Smooth muscle cell (in vitro differentiated cells): ENCODE data around the gene GPR37. TPM values are rescaled to one million over a fixed set of nuclear protein-coding genes. Genes with fewer than 3 reads are reported as not detected.

Experiments
- DNase-seq: peaks from one replicate; lab custom pipeline; 2025; ENCODE audit not compliant: unreplicated experiment; lab: John Stamatoyannopoulos, UW
- H2AFZ ChIP-seq: fragments of 200-600 bp; sonication (generic); 2 replicates; pipeline ENCODE4 v1.6.0; 2016; ENCODE audit warnings: antibody characterized with exemption, low read depth, mild to moderate bottlenecking
- H3F3A ChIP-seq: fragments of 200-600 bp; sonication (generic); 2 replicates; pipeline ENCODE4 v1.6.0; 2017; ENCODE audit warnings: antibody characterized with exemption, low read depth
- H3K27ac ChIP-seq: fragments of 200-600 bp; sonication (generic); 2 replicates; pipeline ENCODE4 v1.5.1; 2016; ENCODE audit warnings: low read depth, mild to moderate bottlenecking
- H3K27me3 ChIP-seq: fragments of 200-600 bp; sonication (generic); 2 replicates; pipeline ENCODE4 v1.6.1; 2016; ENCODE audit warnings: low read depth, mild to moderate bottlenecking
- H3K36me3 ChIP-seq: fragments of 200-600 bp; sonication (generic); 2 replicates; pipeline ENCODE4 v1.5.1; 2016; ENCODE audit warnings: low read depth
- H3K4me1 ChIP-seq: fragments of 200-600 bp; sonication (generic); 2 replicates; pipeline ENCODE4 v1.5.1; 2016; ENCODE audit warnings: low read depth
- H3K4me2 ChIP-seq: fragments of 200-600 bp; sonication (generic); 2 replicates; pipeline ENCODE4 v1.6.0; 2016; ENCODE audit warnings: mild to moderate bottlenecking
- H3K4me3 ChIP-seq: fragments of 200-600 bp; sonication (generic); 2 replicates; pipeline ENCODE4 v1.5.1; 2016; ENCODE audit warnings: mild to moderate bottlenecking
- H3K79me2 ChIP-seq: fragments of 200-600 bp; sonication (generic); 2 replicates; pipeline ENCODE4 v1.6.0; 2016; ENCODE audit warnings: low read depth, mild to moderate bottlenecking
- H3K9ac ChIP-seq: fragments of 200-600 bp; sonication (generic); 2 replicates; pipeline ENCODE4 v1.6.0; 2016; ENCODE audit warnings: low read depth
- H3K9me3 ChIP-seq: fragments of 200-600 bp; sonication (generic); replicated peaks from 2 replicates; pipeline ENCODE4 v1.5.1; 2016; ENCODE audit warnings: low read depth
- H4K20me1 ChIP-seq: fragments of 200-600 bp; sonication (generic); 2 replicates; pipeline ENCODE4 v1.6.0; 2016; ENCODE audit warnings: low read depth
- WGBS: methylation state at CpG from one replicate; pipeline ENCODE4 v1.1.7; 2016; ENCODE audit warnings: low lambda C conversion rate; 5-methylcytosine and 5-hydroxymethylcytosine counted together
- polyA plus RNA-seq: library from polyadenylated mRNA; unstranded; fragments of >200 nt; fragmentation: Nextera tagmentation; extraction: Ambion mirVana; gene quantifications from 2 replicates; pipeline ENCODE4 v1.2.1, GENCODE V29; 2016
- total RNA-seq: library from RNA; depleted of rRNA; stranded (reverse); fragments of >200 nt; gene quantifications from 2 replicates; pipeline ENCODE4 v1.2.3, GENCODE V29; 2014
- TF ChIP-seq, protein P1 (sequence below): fragments of 200-600 bp; sonication (generic); IDR thresholded peaks from 2 replicates; pipeline ENCODE4 v1.5.1; 2017; ENCODE audit warnings: borderline replicate concordance, mild to moderate bottlenecking, antibody characterized with exemption; ENCODE audit not compliant: insufficient read depth, poor library complexity, severe bottlenecking

The GPR37 gene
- total and polyA plus RNA-seq, 2 experiments from 2014 or later, result 0.38 to 1.3 TPM

DNA sequence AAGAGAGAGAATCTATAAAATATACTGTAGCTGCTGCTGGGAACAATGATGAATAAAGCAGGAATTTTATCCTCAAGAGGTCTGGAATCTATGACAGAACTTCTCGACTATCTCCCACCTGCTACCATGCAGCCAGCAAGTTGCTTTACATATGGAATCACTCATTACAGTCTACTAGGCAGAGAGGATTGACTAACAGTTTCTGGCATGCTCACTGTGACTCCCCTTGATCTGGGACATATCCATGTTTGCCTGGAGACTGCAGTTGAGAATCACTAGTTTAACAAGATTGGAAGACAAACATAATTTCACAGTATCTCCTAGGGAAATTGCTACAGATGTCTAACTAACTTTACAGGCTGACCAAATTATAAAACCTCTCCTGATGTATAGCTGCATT is 13.3 kb downstream of the GPR37 start:
- no peak overlapping the region for H3K4me3 ChIP-seq
- no peak overlapping the region for H2AFZ ChIP-seq
- H4K20me1 ChIP-seq, result no peaks in the 10 kb centered on the region
- TF ChIP-seq, protein P1, sequence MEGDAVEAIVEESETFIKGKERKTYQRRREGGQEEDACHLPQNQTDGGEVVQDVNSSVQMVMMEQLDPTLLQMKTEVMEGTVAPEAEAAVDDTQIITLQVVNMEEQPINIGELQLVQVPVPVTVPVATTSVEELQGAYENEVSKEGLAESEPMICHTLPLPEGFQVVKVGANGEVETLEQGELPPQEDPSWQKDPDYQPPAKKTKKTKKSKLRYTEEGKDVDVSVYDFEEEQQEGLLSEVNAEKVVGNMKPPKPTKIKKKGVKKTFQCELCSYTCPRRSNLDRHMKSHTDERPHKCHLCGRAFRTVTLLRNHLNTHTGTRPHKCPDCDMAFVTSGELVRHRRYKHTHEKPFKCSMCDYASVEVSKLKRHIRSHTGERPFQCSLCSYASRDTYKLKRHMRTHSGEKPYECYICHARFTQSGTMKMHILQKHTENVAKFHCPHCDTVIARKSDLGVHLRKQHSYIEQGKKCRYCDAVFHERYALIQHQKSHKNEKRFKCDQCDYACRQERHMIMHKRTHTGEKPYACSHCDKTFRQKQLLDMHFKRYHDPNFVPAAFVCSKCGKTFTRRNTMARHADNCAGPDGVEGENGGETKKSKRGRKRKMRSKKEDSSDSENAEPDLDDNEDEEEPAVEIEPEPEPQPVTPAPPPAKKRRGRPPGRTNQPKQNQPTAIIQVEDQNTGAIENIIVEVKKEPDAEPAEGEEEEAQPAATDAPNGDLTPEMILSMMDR, result no peak
- H3K79me2 ChIP-seq, result peaks cover 10% of the 10 kb centered on the region
- 70% methylated on average over 1 of the region's 1 CpG for WGBS
- H3K27ac ChIP-seq, result no peak overlapping the region
- no peaks in the 10 kb centered on the region for H3F3A ChIP-seq
- no peak overlapping the region for H3K9ac ChIP-seq
- no peak overlapping the region for H3K4me2 ChIP-seq
- no peaks in the 10 kb centered on the region for H3K36me3 ChIP-seq
- no peaks in the 10 kb centered on the region for H3K27me3 ChIP-seq
- H3K9me3 ChIP-seq, result no peaks in the 10 kb centered on the region
- H3K4me1 ChIP-seq, result no peaks in the 10 kb centered on the region
- no peak for DNase-seq

- Histone ChIP-seq H3K79me2 (peaks cover 10% of the 10 kb centered on the region), H3K27me3 (no peaks in the 10 kb centered on the region), H3K9me3 (no peaks in the 10 kb centered on the region), H2AFZ (no peak overlapping the region), H3K36me3 (no peaks in the 10 kb centered on the region), H3K4me3 (no peak overlapping the region), H3K9ac (no peak overlapping the region), H3F3A (no peaks in the 10 kb centered on the region), H3K4me1 (no peaks in the 10 kb centered on the region), H3K27ac (no peak overlapping the region), H3K4me2 (no peak overlapping the region), H4K20me1 (no peaks in the 10 kb centered on the region)
- TF ChIP-seq, protein P1, result no peak
- no peak for DNase-seq
- 94% methylated on average over 2 of the region's 2 CpGs for WGBS
These were observed 14.6 kb downstream of the GPR37 start for GRCh38 chr7:124751027-124751426.

- peaks cover 10% of the 10 kb centered on the region for H3K79me2 ChIP-seq
These were observed 18.5 kb downstream of the GPR37 start for GRCh38 chr7:124747072-124747471.

DNA sequence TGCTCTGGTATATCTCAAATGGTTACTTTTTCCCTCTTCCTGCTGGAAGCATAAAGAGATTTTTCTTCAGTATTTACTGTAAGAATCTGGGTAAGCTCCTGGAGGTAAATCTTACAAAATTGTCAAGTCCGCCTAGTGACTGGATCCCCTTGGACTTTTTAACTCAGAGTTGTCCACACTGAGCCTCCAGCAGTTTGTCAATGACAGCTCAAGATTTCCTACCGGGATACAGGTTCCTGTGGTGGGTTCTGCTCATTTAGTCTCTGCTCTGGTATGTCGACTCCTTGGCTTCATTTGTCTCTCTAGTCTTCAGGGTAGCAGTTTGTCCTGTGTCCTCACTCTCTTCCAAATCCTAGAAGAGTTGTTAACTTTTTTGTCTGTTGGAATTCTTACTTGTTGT is 27.0 kb downstream of the GPR37 start:
- Histone ChIP-seq H3K79me2 (no peaks in the 10 kb centered on the region), H2AFZ (peak overlapping the region; percentile 44), H3K9me3 (no peaks in the 10 kb centered on the region), H3K36me3 (no peaks in the 10 kb centered on the region), H3K27me3 (no peaks in the 10 kb centered on the region), H3K4me1 (no peaks in the 10 kb centered on the region), H4K20me1 (no peaks in the 10 kb centered on the region), H3K27ac (no peak overlapping the region), H3K4me2 (no peak overlapping the region), H3K9ac (no peak overlapping the region), H3K4me3 (no peak overlapping the region), H3F3A (no peaks in the 10 kb centered on the region)
- WGBS, result 30% methylated on average over 3 of the region's 3 CpGs
- TF ChIP-seq, protein P1, result no peak
- no peak for DNase-seq

More at GRCh38 chr7:124747072-124747471, 18.5 kb downstream of the GPR37 start:
- Histone ChIP-seq H3K4me2 (no peak overlapping the region), H3K9me3 (no peaks in the 10 kb centered on the region), H3K9ac (no peak overlapping the region), H3K27me3 (no peaks in the 10 kb centered on the region), H3K27ac (no peak overlapping the region), H3F3A (no peaks in the 10 kb centered on the region), H3K4me3 (no peak overlapping the region), H3K36me3 (no peaks in the 10 kb centered on the region), H4K20me1 (no peaks in the 10 kb centered on the region), H2AFZ (no peak overlapping the region), H3K4me1 (no peaks in the 10 kb centered on the region)
- WGBS, result 96% methylated on average over 11 of the region's 11 CpGs
- TF ChIP-seq, protein P1, result no peak
- DNase-seq, result no peak
